RWPE2 (cell line): ENCODE measurements around the gene KRT84.

Source experiments
- ATAC-seq: fragments of 200-7000 bp; cut with Tn5 transposase; 3 replicates; pipeline ENCODE4 v1.9.1; 2021; ENCODE audit warnings: low read depth
- DNase-seq: peaks from one replicate; pipeline ENCODE4 v3.0.0-alpha.2; 2020; ENCODE audit warnings: low spot score
- H3K27ac ChIP-seq: fragments of 450-650 bp; 2 replicates; pipeline ENCODE4 v1.5.1; 2017; ENCODE audit warnings: mild to moderate bottlenecking; ENCODE audit not compliant: poor library complexity, severe bottlenecking
- H3K27me3 ChIP-seq: fragments of 250-450 bp; sonication (Bioruptor Pico); 2 replicates; pipeline ENCODE4 v1.5.1; 2021; ENCODE audit warnings: mild to moderate bottlenecking, moderate library complexity; ENCODE audit not compliant: insufficient read depth, poor library complexity, severe bottlenecking
- H3K36me3 ChIP-seq: fragments of 250-450 bp; sonication (Bioruptor Pico); 2 replicates; pipeline ENCODE4 v1.5.1; 2020; ENCODE audit warnings: low read depth, mild to moderate bottlenecking, moderate library complexity
- H3K4me1 ChIP-seq: fragments of 250-450 bp; sonication (Bioruptor Pico); 2 replicates; pipeline ENCODE4 v1.5.1; 2021; ENCODE audit warnings: mild to moderate bottlenecking, moderate library complexity; ENCODE audit not compliant: insufficient read depth, poor library complexity, severe bottlenecking
- H3K4me3 ChIP-seq: fragments of 250-450 bp; sonication (Bioruptor Pico); 2 replicates; pipeline ENCODE4 v1.5.1; 2021; ENCODE audit warnings: mild to moderate bottlenecking, moderate library complexity; ENCODE audit not compliant: severe bottlenecking
- H3K9me3 ChIP-seq: fragments of 250-450 bp; sonication (Bioruptor Pico); 2 replicates; pipeline ENCODE4 v1.5.1; 2021; ENCODE audit warnings: mild to moderate bottlenecking, moderate library complexity; ENCODE audit not compliant: severe bottlenecking
- TF ChIP-seq, protein P1 (sequence below): fragments of 450-650 bp; IDR thresholded peaks from one replicate; pipeline ENCODE4 v1.5.1; 2017; ENCODE audit warnings: mild to moderate bottlenecking, moderate library complexity; ENCODE audit not compliant: poor library complexity, severe bottlenecking

Gene KRT84, protein sequence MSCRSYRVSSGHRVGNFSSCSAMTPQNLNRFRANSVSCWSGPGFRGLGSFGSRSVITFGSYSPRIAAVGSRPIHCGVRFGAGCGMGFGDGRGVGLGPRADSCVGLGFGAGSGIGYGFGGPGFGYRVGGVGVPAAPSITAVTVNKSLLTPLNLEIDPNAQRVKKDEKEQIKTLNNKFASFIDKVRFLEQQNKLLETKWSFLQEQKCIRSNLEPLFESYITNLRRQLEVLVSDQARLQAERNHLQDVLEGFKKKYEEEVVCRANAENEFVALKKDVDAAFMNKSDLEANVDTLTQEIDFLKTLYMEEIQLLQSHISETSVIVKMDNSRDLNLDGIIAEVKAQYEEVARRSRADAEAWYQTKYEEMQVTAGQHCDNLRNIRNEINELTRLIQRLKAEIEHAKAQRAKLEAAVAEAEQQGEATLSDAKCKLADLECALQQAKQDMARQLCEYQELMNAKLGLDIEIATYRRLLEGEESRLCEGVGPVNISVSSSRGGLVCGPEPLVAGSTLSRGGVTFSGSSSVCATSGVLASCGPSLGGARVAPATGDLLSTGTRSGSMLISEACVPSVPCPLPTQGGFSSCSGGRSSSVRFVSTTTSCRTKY

DNA sequence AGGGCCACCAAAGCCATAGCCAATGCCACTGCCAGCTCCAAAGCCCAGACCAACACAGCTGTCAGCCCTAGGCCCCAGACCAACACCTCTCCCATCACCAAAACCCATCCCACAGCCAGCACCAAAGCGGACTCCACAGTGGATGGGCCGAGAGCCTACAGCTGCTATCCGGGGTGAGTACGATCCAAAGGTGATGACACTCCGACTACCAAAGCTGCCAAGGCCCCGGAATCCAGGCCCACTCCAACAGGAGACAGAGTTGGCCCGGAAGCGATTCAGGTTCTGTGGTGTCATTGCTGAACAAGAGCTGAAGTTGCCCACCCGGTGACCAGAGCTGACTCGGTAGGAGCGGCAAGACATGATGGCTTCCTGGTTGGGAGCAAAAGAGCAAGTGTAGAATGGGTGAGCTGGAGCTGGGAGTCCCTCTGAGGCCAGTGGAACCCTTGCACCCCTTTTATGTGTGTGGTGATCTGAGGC lies at the start of gene KRT84:
Gene KRT84 (minus strand): TSS at position 427 of the 477 bp plus-strand sequence. CDS start 67 bp downstream, at position 360.
- DNase-seq (no peak), ATAC-seq (no peak)
- H3K4me1 ChIP-seq = peaks cover 7% of the 10 kb centered on the region
- H3K4me3 ChIP-seq = no peak within 1 kb of the TSS
- TF ChIP-seq, protein P1, sequence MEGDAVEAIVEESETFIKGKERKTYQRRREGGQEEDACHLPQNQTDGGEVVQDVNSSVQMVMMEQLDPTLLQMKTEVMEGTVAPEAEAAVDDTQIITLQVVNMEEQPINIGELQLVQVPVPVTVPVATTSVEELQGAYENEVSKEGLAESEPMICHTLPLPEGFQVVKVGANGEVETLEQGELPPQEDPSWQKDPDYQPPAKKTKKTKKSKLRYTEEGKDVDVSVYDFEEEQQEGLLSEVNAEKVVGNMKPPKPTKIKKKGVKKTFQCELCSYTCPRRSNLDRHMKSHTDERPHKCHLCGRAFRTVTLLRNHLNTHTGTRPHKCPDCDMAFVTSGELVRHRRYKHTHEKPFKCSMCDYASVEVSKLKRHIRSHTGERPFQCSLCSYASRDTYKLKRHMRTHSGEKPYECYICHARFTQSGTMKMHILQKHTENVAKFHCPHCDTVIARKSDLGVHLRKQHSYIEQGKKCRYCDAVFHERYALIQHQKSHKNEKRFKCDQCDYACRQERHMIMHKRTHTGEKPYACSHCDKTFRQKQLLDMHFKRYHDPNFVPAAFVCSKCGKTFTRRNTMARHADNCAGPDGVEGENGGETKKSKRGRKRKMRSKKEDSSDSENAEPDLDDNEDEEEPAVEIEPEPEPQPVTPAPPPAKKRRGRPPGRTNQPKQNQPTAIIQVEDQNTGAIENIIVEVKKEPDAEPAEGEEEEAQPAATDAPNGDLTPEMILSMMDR = no peak
- no peak within 1 kb of the TSS for H3K27ac ChIP-seq
- H3K9me3 ChIP-seq = no peaks in the 10 kb centered on the region
- no peaks in the 10 kb centered on the region for H3K36me3 ChIP-seq
- no peaks in the 10 kb centered on the region for H3K27me3 ChIP-seq

DNA sequence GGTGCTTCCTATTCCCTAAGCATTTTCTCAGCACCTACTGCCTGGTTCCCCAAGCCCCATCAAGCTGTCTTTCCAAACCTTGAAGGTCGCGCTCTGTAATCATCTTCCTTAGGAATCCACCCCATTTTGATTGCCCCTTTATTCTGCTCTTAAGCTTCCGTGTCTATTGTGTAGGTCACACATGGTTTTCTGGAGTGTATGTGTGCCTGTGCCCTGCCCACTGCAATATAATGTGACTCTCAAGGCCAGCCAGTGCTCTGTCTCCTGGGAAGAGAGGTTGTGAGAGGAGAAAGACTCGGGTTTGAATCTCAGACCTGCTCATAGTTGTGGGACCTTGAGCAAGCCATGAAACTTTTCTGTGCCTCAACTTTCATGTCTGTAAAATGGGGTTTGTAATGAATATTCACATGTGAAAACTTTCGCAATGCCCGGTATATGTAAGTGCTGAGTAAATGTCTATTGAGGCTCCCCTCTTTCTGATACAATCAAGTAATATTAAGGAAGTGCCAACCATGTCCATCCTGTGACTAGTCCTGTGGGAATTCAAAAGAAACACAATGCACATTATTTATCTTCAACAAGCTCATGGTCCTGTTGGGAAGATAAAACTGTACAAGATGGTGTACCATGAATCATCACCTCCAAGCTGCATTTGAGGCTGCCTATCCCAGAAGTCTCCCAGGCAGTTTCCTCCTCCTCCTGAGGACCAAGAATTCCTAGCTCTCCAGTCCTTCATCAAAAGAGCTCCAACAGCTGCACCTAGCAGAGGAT lies 49.5 kb upstream of the KRT84 start:
- TF ChIP-seq, protein P1 = no peak
- ATAC-seq = peak; percentile 47
- Histone ChIP-seq H3K4me3 (no peak overlapping the region), H3K36me3 (no peaks in the 10 kb centered on the region), H3K9me3 (no peaks in the 10 kb centered on the region), H3K27me3 (no peaks in the 10 kb centered on the region), H3K27ac (peak overlapping the region; percentile 99), H3K4me1 (peaks cover 44% of the 10 kb centered on the region)
- DNase-seq = peak; percentile 26

DNA sequence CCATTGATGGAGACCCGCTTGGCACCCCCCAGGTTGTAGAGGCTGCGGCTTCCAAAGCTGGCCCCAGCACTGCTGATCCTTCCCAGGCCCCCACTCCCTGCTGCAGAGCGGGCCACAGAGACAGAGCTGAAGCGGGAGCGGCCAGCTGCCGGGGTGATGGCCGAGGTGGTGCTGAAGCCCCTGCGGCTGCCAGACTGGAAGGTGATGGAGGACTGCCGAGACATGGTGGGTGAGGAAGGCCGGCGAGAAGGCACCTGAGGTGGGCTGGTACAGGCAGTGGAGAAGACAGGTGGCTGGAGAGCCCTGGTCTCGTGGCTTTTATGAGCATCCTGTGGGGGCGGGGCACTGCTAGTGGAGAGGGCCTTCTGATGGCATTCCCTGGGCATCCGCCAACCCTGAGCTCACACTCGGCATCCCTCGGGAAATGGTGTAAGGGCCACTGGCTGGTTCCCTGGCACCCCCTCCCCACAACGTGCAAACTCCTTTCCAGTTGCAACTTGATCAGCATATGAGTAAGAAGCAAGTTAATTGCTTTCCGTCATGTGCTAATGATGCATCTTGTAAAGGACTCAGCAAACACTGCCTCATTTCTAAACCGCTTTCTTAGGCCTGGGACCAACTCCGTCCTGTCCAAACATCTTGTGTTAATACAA lies 48.8 kb upstream of the KRT84 start, which contains the start of gene KRT75:
Gene KRT75 (minus strand): TSS at position 291 of the 653 bp plus-strand sequence. CDS start 67 bp downstream, at position 224.
- peak within 1 kb of the TSS; percentile 99 for H3K27ac ChIP-seq
- ATAC-seq (peak; percentile 38), DNase-seq (peak; percentile 89)
- TF ChIP-seq, protein P1 = no peak
- H3K27me3 ChIP-seq = no peaks in the 10 kb centered on the region
- H3K4me3 ChIP-seq = no peak within 1 kb of the TSS
- no peaks in the 10 kb centered on the region for H3K36me3 ChIP-seq
- peaks cover 41% of the 10 kb centered on the region for H3K4me1 ChIP-seq
- no peaks in the 10 kb centered on the region for H3K9me3 ChIP-seq

DNA sequence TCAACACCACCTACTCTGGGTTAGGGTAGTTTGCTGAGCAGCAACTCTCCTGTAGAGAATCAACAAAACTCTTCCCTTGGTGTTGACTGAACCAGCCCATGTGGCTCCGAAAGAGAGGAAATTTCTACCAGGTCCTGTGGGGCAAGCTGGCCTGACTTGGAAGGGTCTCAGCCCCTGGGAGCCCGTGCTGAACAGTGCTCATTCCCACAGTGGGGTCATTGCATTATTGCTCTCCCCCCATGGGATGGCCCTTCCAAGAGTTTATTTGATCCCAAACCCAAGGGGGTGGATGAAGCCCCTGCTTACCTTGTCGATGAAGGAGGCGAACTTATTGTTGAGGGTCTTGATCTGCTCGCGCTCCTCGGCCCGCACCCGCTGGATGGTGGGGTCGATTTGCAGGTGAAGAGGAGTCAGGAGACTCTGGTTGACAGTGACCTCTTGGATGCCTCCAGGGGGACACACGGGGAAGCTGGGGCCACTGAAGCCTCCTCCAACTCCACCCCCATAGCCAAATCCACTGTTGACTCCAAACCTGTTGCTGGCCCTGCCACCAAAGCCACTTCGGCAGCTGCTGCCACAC lies 48.1 kb upstream of the KRT84 start:
- Histone ChIP-seq H3K36me3 (no peaks in the 10 kb centered on the region), H3K9me3 (no peaks in the 10 kb centered on the region), H3K27me3 (no peaks in the 10 kb centered on the region), H3K27ac (peak overlapping the region; percentile 99), H3K4me3 (no peak overlapping the region), H3K4me1 (peaks cover 35% of the 10 kb centered on the region)
- DNase-seq (peak; percentile 42), ATAC-seq (no peak)
- TF ChIP-seq, protein P1 = no peak
